GM12891 (cell line): ENCODE measurements around the gene GDNF.

ENCODE experiments used
- PAX5 ChIP-seq: IDR thresholded peaks from 2 replicates; pipeline ENCODE4 v1.6.1; 2011; ENCODE audit warnings: low read length, moderate library complexity, mild to moderate bottlenecking; ENCODE audit not compliant: insufficient read depth, severe bottlenecking
- POLR2A ChIP-seq: IDR thresholded peaks from 2 replicates; pipeline ENCODE4 v1.6.1; 2011; ENCODE audit warnings: low read depth, low read length, control low read depth
- POLR2AphosphoS5 ChIP-seq: IDR thresholded peaks from 2 replicates; pipeline ENCODE4 v1.6.1; 2011; ENCODE audit warnings: low read depth, low read length, control low read depth
- SPI1 ChIP-seq: IDR thresholded peaks from 2 replicates; pipeline ENCODE4 v1.6.1; 2011; ENCODE audit warnings: low read depth, low read length, control low read depth
- TAF1 ChIP-seq: IDR thresholded peaks from 2 replicates; pipeline ENCODE4 v1.6.1; 2011; ENCODE audit warnings: low read depth, low read length, control low read depth

GRCh38 chr5:37859805-37860204 lies 20.0 kb upstream of the GDNF start:
- TF ChIP-seq POLR2A: no peak
- no peak for TF ChIP-seq TAF1
- no peak for TF ChIP-seq POLR2AphosphoS5
- TF ChIP-seq PAX5: peak; percentile 45
- TF ChIP-seq SPI1: peak; percentile 99
